GM18909 (cell line): Measurements from ENCODE around the gene UNC5C.
"Not testable (repeated sequence)": the region's sequence is repeated elsewhere in the genome, so short reads cannot be mapped to it uniquely, and the experiment has no call there.

Source experiments
- ATAC-seq: cut with Tn5 transposase; IDR thresholded peaks from one replicate; pipeline ENCODE4 v1.9.1; 2021; ENCODE audit warnings: mild to moderate bottlenecking; ENCODE audit not compliant: unreplicated experiment, poor library complexity

Gene UNC5C

DNA sequence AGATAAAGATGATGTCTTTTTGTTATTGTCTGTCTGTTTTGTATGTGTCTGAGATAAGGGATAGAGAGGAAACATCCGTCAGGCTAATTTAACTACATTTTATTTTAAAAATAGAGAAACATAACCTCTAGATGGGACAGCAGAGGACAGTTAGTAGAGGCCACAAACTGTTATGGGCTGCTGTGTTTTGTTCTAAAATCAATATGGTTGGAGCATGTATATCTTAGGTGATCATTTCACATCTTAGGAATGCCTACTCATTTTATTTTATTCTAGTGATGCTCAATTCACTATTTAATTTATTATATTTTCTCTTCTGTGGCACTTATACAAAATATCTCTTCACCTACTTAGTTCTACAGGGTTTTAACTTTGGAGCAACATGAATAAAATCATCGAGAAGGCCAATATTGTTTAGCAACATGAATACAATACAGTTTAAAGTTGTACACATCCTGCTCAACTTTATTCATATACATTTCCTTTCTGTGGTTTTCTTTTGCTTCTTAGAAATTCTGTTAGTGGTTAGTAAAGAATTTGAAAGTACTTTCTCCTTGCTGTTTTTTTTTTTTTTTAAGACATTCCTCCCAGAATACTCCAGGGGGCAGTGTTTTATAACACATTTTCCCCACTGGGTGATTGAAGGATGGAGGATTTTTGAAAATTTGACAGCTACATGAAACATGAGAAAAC lies 392.9 kb downstream of the UNC5C start:
- peak; percentile 72 for ATAC-seq

DNA sequence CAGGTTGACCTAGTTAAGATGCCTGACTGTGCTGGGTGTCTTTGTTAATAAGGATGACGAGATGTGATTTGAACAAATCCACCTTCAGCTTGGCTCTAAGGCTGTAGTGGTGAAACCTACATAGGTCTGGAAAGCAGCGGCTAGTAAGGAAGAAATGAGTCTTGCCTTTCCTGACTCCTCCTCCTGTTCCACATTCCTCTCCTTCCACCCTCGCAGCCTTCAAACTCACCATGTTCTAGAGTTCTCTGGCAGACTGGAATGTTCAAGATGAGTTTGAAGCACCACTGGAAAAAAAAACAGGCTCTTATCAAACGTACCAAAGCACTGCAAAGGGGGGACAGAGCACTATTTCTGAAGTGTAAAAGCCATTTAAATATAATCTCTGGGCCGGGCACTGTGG lies 395.6 kb downstream of the UNC5C start:
- no peak for ATAC-seq

DNA sequence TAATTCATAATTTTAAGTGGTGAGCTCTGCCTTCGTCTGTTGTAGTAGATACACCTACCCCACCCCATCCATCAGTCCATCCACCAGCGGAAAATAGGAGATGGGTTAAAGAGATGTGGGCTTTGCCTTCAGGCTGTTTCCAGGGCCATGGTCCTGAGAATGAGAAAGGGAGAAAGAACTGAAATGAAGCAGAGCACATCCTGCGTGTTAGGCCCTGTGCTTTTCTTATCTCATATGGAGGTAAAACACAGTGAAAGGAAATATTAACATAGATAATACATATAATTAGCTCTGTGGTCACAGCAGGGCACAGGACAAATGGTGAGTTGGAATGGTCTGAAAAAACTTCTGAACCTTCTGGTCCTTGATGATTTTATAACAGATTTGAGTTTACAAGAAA lies 397.5 kb downstream of the UNC5C start:
- ATAC-seq = no peak

DNA sequence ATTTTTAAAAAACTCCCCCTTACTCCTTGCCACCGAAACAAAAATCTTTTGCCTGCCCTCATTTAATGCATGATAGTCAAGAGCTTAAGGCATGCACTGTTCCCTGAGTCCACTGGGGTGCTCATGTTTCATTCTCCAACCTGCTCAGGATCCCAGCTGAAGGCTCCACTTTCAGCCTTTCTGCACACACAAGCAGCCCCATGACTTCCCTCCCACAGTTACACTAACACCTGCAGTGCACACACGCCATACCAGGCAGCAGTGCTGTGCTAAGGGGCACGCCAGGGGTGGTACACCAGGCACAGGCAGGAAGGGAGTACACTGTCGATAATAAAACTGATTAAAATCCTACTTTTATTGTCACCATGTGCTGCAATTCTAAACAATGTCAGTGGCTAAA lies 405.8 kb downstream of the UNC5C start:
- ATAC-seq = no peak

DNA sequence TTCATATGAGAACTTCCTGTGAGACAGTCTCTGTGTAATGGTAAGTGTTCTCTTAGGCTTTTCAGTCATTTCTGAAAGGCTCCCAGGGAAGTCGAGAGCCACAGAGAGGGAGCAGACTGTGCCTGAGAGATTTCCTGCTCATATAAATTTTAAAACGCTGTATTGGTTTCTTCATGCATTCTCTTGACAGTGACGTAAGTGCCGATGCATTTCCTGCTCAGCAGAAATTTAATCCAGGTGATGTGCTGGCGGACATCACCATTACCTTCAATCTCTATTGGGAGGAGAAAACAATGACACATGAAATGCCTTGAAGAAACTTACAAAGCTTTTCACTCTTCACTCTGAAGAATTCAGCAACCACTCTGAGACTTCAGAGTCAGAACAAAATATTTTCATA lies 407.4 kb downstream of the UNC5C start:
- ATAC-seq = no peak

DNA sequence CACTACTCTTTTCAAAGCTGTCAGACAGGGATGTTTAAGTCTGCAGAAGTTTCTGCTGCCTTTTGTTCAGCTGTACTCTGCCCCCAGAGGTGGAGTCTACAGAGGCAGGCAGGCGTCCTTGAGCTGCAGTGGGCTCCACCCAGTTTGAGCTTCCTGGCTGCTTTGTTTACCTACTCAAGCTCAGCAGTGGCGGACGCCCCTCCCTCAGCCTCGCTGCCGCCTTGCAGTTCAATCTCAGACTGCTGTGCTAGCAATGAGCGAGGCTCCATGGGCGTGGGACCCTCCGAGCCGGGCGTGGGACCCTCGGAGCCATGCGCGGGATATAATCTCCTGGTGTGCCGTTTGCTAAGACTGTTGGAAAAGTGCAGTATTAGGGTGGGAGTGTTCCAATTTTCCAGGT lies 409.3 kb downstream of the UNC5C start:
- ATAC-seq = not testable (repeated sequence)

DNA sequence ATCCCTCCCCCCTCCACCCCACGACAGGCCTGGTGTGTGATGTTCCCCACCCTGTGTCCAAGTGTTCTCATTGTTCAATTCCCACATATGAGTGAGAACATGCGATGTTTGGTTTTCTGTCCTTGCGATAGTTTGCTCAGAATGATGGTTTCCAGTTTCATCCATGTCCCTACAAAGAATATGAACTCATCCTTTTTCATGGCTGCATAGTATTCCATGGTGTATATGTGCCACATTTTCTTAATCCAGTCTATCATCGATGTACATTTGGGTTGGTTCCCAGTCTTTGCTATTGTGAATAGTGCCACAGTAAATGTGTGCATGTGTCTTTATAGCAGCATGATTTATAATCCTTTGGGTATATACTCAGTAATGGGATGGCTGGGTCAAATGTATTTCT lies 414.8 kb downstream of the UNC5C start:
- not testable (repeated sequence) for ATAC-seq

DNA sequence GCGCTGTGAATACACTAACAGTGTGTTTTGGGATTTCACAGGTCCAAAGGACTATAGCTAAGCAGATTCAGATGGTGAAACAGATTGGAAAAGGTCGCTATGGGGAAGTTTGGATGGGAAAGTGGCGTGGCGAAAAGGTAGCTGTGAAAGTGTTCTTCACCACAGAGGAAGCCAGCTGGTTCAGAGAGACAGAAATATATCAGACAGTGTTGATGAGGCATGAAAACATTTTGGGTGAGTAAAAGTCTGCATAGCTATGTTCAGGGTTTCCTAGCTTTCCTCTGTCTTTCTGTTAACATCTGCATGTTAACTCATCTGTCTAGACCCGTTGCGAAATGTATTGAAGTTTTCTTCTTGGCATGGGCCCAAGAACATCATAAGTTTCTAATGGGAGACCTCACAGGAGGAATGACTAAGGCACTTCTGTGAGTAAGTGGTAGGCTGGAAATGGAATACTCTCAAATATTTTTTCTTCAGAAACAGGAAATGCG lies 418.9 kb downstream of the UNC5C start:
- ATAC-seq = no peak

DNA sequence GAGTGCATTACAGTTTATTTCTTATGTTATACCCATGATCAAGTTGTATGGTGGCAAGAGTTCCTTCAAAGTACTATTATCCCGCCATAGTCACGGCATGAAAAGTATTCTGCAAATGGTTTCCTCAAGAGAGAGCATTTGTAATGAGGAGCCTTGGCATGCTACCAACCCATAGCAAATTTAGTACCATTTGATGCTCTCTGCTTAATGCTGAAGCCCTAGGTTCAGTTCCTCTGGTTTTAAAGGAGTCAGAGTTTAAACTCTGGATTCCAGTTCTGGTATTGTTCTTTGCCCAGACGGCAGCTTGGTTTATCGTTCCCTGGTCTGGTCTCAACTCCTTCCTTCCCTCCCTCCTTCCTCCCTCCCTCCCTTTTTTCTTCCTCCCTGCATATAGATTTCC lies 419.7 kb downstream of the UNC5C start:
- no peak for ATAC-seq

DNA sequence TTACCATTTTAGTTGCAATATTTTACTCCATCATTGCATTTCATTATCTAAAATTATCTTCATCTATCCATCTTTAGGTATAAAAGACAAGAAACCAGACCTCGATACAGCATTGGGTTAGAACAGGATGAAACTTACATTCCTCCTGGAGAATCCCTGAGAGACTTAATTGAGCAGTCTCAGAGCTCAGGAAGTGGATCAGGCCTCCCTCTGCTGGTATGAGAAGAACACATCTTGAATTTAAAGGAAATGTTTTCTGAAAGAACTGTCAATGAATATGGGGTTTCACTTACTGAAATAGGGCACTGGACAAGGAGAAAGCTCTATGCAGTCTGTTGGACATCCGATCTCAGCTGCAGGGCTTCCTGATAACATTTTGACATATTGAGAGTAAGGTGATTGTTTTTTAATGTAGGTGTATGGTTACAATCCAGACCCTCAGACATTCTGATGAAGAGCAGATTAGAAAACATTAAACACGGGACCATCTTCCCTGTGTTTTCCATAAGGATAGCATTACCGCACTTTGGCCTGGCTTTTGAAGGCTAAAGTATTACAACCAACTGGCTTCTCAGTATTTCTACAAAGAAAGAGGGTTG lies 423.8 kb downstream of the UNC5C start:
- ATAC-seq = no peak

DNA sequence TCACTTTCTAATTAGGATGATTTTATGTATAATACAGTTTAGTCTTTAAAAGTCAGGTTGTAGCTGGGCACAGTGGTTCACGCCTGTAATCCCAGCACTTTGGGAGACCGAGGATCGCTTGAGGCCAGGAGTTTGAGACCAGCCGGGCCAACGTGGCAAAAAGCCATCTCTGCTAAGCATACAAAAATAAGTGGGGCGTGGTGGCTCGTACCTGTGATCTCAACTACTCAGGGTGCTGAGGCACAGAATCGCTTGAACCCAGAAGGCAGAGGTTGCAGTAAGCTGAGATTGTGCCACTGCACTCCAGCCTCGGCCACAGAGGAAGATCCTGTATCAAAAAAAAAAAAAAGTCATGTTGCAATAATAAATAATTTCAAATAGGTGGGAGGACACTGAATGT lies 426.8 kb downstream of the UNC5C start:
- ATAC-seq = no peak

DNA sequence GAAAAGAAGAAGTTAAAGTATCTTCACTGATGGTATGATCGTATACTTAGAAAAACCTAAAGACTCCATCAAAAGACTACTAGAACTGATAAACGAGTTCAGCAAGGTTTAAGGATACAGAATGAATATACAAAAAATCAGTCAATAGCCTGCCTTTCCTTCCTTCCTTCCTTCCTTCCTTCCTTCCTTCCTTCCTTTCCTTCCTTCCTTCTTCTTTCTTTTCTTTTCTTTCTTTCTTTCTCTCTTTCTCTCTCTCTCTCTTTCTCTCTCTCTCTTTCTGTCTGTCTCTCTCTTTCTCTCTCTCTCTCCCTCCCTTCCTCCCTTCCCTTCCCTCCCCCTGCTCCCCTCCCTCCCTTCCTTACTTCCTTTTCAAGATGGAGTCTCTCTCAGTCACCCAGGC lies 428.3 kb downstream of the UNC5C start:
- ATAC-seq = no peak

DNA sequence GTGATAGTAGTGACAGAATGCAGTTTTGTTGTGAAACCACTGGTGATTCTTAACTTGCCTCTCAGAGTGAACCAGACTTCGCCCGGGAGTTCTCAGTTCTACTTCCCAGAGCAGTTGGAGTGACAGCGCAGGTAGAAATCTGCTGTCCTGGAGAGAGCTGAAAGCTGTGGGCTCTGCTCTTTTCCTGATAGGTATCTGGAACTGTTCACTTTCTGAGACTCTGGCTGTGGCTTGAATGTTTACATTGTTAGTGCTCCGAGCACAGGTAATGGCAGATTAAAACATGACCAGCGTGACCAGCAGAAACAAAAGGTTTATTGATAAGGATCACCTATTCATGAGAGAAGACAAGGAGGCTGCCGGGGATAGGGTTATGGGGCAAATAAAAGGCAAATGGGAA lies 430.3 kb downstream of the UNC5C start:
- ATAC-seq = no peak

DNA sequence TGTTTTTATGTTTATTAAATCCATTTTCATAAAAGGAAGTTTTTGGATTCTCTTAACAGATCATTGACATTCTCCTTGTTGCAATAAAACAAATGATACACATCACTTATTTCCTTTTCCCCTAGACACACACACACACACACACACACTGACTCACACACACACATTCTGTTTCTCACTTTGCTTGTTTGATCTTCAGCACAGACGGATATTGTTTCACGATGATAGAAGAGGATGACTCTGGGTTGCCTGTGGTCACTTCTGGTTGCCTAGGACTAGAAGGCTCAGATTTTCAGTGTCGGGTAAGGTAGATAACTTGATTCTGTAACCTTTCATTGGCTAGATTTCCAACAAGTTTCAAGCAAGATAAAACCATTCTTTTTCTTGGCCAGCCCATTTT lies 434.3 kb downstream of the UNC5C start:
- ATAC-seq = no peak
